Effector memory CD4-positive, alpha-beta T cell (primary cell): ENCODE results near the gene ZC3H4.
"Not testable (repeated sequence)": the region's sequence is repeated elsewhere in the genome, so short reads cannot be mapped to it uniquely, and the experiment has no call there.

Source experiments
- DNase-seq, 3 donors: peaks; one replicate each; pipeline ENCODE4 v3.0.0-alpha.2; 2020
- H3K27ac ChIP-seq: 2 replicates; pipeline ENCODE4 v1.7.0; 2013; ENCODE audit warnings: mild to moderate bottlenecking, low read length, moderate library complexity; ENCODE audit not compliant: insufficient read depth, poor library complexity, severe bottlenecking
- H3K27me3 ChIP-seq: replicated peaks from 2 replicates; pipeline ENCODE4 v1.7.0; 2013; ENCODE audit warnings: mild to moderate bottlenecking, low read length; ENCODE audit not compliant: insufficient read depth, control insufficient read depth, poor library complexity, severe bottlenecking
- H3K36me3 ChIP-seq: 2 replicates; pipeline ENCODE4 v1.7.0; 2013; ENCODE audit warnings: mild to moderate bottlenecking, low read length, moderate library complexity; ENCODE audit not compliant: control insufficient read depth, insufficient read depth
- H3K4me1 ChIP-seq: 2 replicates; pipeline ENCODE4 v1.7.0; 2013; ENCODE audit warnings: low read length, mild to moderate bottlenecking; ENCODE audit not compliant: control insufficient read depth, insufficient read depth, poor library complexity, severe bottlenecking
- H3K4me3 ChIP-seq: 2 replicates; pipeline ENCODE4 v1.7.0; 2013; ENCODE audit warnings: low read length, low read depth, mild to moderate bottlenecking; ENCODE audit not compliant: insufficient read depth, poor library complexity, severe bottlenecking
- H3K9me3 ChIP-seq: 2 replicates; pipeline ENCODE4 v1.7.0; 2013; ENCODE audit warnings: mild to moderate bottlenecking, low read length, moderate library complexity; ENCODE audit not compliant: control insufficient read depth

Gene ZC3H4

GRCh38 chr19:47109177-47109540 is 4.4 kb downstream of the ZC3H4 start:
- Histone ChIP-seq H3K27me3 (no peaks in the 10 kb centered on the region), H3K27ac (peak overlapping the region; percentile 99), H3K4me1 (peaks cover 34% of the 10 kb centered on the region), H3K36me3 (no peaks in the 10 kb centered on the region), H3K4me3 (peak overlapping the region; percentile 90), H3K9me3 (no peaks in the 10 kb centered on the region)
- DNase-seq: no peak

GRCh38 chr19:47107953-47108746 is 5.4 kb downstream of the ZC3H4 start:
- peak overlapping the region; percentile 1 for H3K4me3 ChIP-seq
- H3K4me1 ChIP-seq: peaks cover 34% of the 10 kb centered on the region
- no peaks in the 10 kb centered on the region for H3K27me3 ChIP-seq
- H3K9me3 ChIP-seq: no peaks in the 10 kb centered on the region
- no peak for DNase-seq
- peak overlapping the region; percentile 99 for H3K27ac ChIP-seq
- H3K36me3 ChIP-seq: no peaks in the 10 kb centered on the region

- Histone ChIP-seq H3K4me1 (peaks cover 34% of the 10 kb centered on the region), H3K36me3 (no peaks in the 10 kb centered on the region), H3K9me3 (no peaks in the 10 kb centered on the region), H3K4me3 (no peak overlapping the region), H3K27me3 (no peaks in the 10 kb centered on the region), H3K27ac (peak overlapping the region; percentile 99)
- DNase-seq: no peak
Measured at GRCh38 chr19:47107202-47107952, 6.2 kb downstream of the ZC3H4 start.

- Histone ChIP-seq H3K9me3 (no peaks in the 10 kb centered on the region), H3K27ac (peak overlapping the region; percentile 99), H3K36me3 (no peaks in the 10 kb centered on the region), H3K4me1 (peaks cover 34% of the 10 kb centered on the region), H3K27me3 (no peaks in the 10 kb centered on the region), H3K4me3 (no peak overlapping the region)
- no peak for DNase-seq
Measured at GRCh38 chr19:47106821-47107201, 6.8 kb downstream of the ZC3H4 start.

- Histone ChIP-seq H3K4me1 (peaks cover 34% of the 10 kb centered on the region), H3K27me3 (no peaks in the 10 kb centered on the region), H3K36me3 (no peaks in the 10 kb centered on the region), H3K4me3 (no peak overlapping the region), H3K27ac (peak overlapping the region; percentile 99), H3K9me3 (no peaks in the 10 kb centered on the region)
- no peak for DNase-seq
Measured at GRCh38 chr19:47105874-47106273, 7.7 kb downstream of the ZC3H4 start.

- Histone ChIP-seq H3K9me3 (no peaks in the 10 kb centered on the region), H3K4me1 (peaks cover 27% of the 10 kb centered on the region), H3K4me3 (no peak overlapping the region), H3K36me3 (no peaks in the 10 kb centered on the region), H3K27ac (no peak overlapping the region), H3K27me3 (no peaks in the 10 kb centered on the region)
- DNase-seq: no peak
Measured at GRCh38 chr19:47104680-47105079, 8.9 kb downstream of the ZC3H4 start.

GRCh38 chr19:47102346-47103060 is 11.1 kb downstream of the ZC3H4 start:
- Histone ChIP-seq H3K4me3 (no peak overlapping the region), H3K27me3 (no peaks in the 10 kb centered on the region), H3K4me1 (peaks cover 12% of the 10 kb centered on the region), H3K36me3 (no peaks in the 10 kb centered on the region), H3K27ac (no peak overlapping the region), H3K9me3 (no peaks in the 10 kb centered on the region)
- no peak for DNase-seq

GRCh38 chr19:47101116-47101515 is 12.5 kb downstream of the ZC3H4 start:
- H3K27me3 ChIP-seq, H3K4me3 ChIP-seq, H3K9me3 ChIP-seq, H3K36me3 ChIP-seq, DNase-seq, H3K27ac ChIP-seq, H3K4me1 ChIP-seq: not testable (repeated sequence)

- peaks cover 10% of the 10 kb centered on the region for H3K4me1 ChIP-seq
- no peaks in the 10 kb centered on the region for H3K27me3 ChIP-seq
- no peak for DNase-seq
- H3K27ac ChIP-seq: no peak overlapping the region
- no peaks in the 10 kb centered on the region for H3K9me3 ChIP-seq
- no peak overlapping the region for H3K4me3 ChIP-seq
- H3K36me3 ChIP-seq: peaks cover 3% of the 10 kb centered on the region
Measured at GRCh38 chr19:47100290-47100689, 13.3 kb downstream of the ZC3H4 start.

GRCh38 chr19:47099576-47100050 is 14.0 kb downstream of the ZC3H4 start:
- H3K4me1 ChIP-seq: peaks cover 17% of the 10 kb centered on the region

More at GRCh38 chr19:47099576-47100050, 14.0 kb downstream of the ZC3H4 start:
- no peaks in the 10 kb centered on the region for H3K9me3 ChIP-seq
- H3K4me3 ChIP-seq: no peak overlapping the region
- H3K36me3 ChIP-seq: peaks cover 3% of the 10 kb centered on the region
- H3K27me3 ChIP-seq: no peaks in the 10 kb centered on the region
- no peak overlapping the region for H3K27ac ChIP-seq
- no peak for DNase-seq
